ENCODE measurements around the gene CLTB.

DNA sequence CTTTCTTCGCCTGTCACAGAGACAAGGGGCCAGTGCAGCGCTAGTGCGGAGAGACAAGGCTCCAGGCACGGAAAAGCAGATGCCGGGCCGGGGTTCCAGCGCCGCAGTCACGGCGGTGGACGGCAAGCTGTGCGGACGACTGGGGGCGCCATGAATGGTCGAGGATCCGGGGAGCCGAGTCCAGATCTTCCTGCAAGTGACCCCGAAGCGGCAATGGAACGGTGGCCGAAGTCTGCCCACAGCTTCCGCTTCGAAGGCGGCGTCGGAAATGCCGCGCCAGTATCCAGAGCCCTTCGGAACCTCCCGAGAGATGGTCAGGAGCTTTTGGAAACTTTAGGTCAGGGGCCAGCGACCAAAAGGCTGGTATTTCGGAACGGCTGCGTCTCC, 31.2 kb upstream of the CLTB start:
- no peak for TF ChIP-seq BHLHE40 (IDR thresholded peaks at IDR 0.05; ENCODE audit: borderline replicate concordance)
- TF ChIP-seq FOXM1 (IDR thresholded peaks at IDR 0.05; ENCODE audit: borderline replicate concordance), result no peak
- no peak for TF ChIP-seq SUZ12 (IDR thresholded peaks at IDR 0.05)
